Skin of body (tissue), 3 donors: ENCODE measurements around the gene XPR1. TPM values are rescaled to one million over a fixed set of nuclear protein-coding genes. Genes with fewer than 3 reads are reported as not detected.

ENCODE experiments used
- DNase-seq: peaks from one replicate; lab custom pipeline; 2025; lab: John Stamatoyannopoulos, UW
- small RNA-seq: library from RNA; depleted of rRNA; stranded (forward); fragments of <200 nt; gene quantifications from one replicate; pipeline ENCODE3, GENCODE V24; 2014; ENCODE audit warnings: low replicate concordance
- total RNA-seq: library from RNA; depleted of rRNA; stranded (reverse); fragments of >200 nt; gene quantifications from one replicate; pipeline ENCODE4 v1.2.3, GENCODE V29; 2014

XPR1 gene
- total RNA-seq, 1 donor from 2014 or later = 16.0 TPM

GRCh38 chr1:180928331-180929230 is 296.8 kb downstream of the XPR1 start:
- no peak for DNase-seq

GRCh38 chr1:180929389-180929788 is 297.6 kb downstream of the XPR1 start:
- DNase-seq = no peak

GRCh38 chr1:180930687-180931086 is 298.9 kb downstream of the XPR1 start:
- DNase-seq = no peak

GRCh38 chr1:180931529-180931928 is 299.7 kb downstream of the XPR1 start:
- DNase-seq = no peak

- DNase-seq = no peak
Observed at GRCh38 chr1:180932378-180932777, 300.6 kb downstream of the XPR1 start.

GRCh38 chr1:180933141-180933540 is 301.3 kb downstream of the XPR1 start:
- DNase-seq = no peak

- peak; percentile 13 for DNase-seq
Observed at GRCh38 chr1:180934563-180934962, 302.7 kb downstream of the XPR1 start.

GRCh38 chr1:180935326-180936109 is 303.7 kb downstream of the XPR1 start:
- DNase-seq = no peak

- DNase-seq = no peak
Observed at GRCh38 chr1:180936110-180937011, 304.5 kb downstream of the XPR1 start.

GRCh38 chr1:180937012-180937372 is 305.2 kb downstream of the XPR1 start:
- no peak for DNase-seq

GRCh38 chr1:180937624-180938225 is 305.9 kb downstream of the XPR1 start:
- no peak for DNase-seq

GRCh38 chr1:180939073-180939710 is 307.4 kb downstream of the XPR1 start:
- no peak for DNase-seq

- DNase-seq = no peak
Observed at GRCh38 chr1:180939711-180940103, 307.9 kb downstream of the XPR1 start.

Small RNA genes within 50 kb of the gene (small RNA-seq; reads per million reads assigned to genes)
- not detected for gene RF00026

Other genes starting within 250 kb of the XPR1 start
- gene ACBD6, start 129.4 kb upstream of the XPR1 start, total RNA-seq = 32.6 TPM
- gene OVAAL, start 73.1 kb upstream of the XPR1 start, total RNA-seq = not detected